GM23338 (cell line): ENCODE data around the gene ME3.

Experiments used
- CREB1 ChIP-seq: fragments of 250-450 bp; sonication (Bioruptor Pico); IDR thresholded peaks from 2 replicates; pipeline ENCODE4 v1.5.0; 2020; ENCODE audit warnings: low read depth, mild to moderate bottlenecking, moderate library complexity
- EZH2 ChIP-seq: fragments of 200-600 bp; sonication (generic); IDR thresholded peaks from one replicate; pipeline ENCODE4 v1.8.0; 2017; ENCODE audit warnings: antibody characterized with exemption, mild to moderate bottlenecking, low read depth; ENCODE audit not compliant: unreplicated experiment
- EZH2phosphoT487 ChIP-seq: fragments of 200-600 bp; sonication (generic); IDR thresholded peaks from one replicate; pipeline ENCODE4 v1.8.1; 2018; ENCODE audit warnings: antibody characterized with exemption; ENCODE audit not compliant: unreplicated experiment
- JUNB ChIP-seq: IDR thresholded peaks from one replicate; pipeline ENCODE4 v1.6.1; 2016; ENCODE audit warnings: antibody characterized with exemption; ENCODE audit not compliant: unreplicated experiment
- NANOG ChIP-seq: IDR thresholded peaks from 2 replicates; pipeline ENCODE4 v1.6.1; 2016; ENCODE audit warnings: antibody characterized with exemption, borderline replicate concordance
- POLR2AphosphoS5 ChIP-seq: IDR thresholded peaks from 2 replicates; pipeline ENCODE4 v1.6.1; 2016; ENCODE audit warnings: antibody characterized with exemption, low read depth
- ZNF114 ChIP-seq: fragments of 250-450 bp; sonication (Bioruptor Pico); IDR thresholded peaks from 2 replicates; pipeline ENCODE4 v1.5.0; 2020; ENCODE audit warnings: mild to moderate bottlenecking, moderate library complexity
- TF ChIP-seq, protein P1 (sequence below), 2 experiments: fragments of 200-600 bp in 1 of 2; sonication (generic) in 1 of 2; conservative IDR thresholded peaks; 2 replicates each; pipeline versions ENCODE4 v1.5.1 to v1.6.1; 2016 to 2017; ENCODE audit warnings: antibody characterized with exemption in 2 of 2, low read depth in 2 of 2, mild to moderate bottlenecking in 2 of 2, moderate library complexity in 1 of 2
- TF ChIP-seq, protein P2 (sequence below): IDR thresholded peaks from one replicate; pipeline ENCODE4 v1.6.1; 2018; ENCODE audit warnings: antibody characterized with exemption; ENCODE audit not compliant: unreplicated experiment
- TF ChIP-seq, protein P3 (sequence below): fragments of 250-450 bp; sonication (Bioruptor Pico); IDR thresholded peaks from 2 replicates; pipeline ENCODE4 v1.5.0; 2020; ENCODE audit warnings: mild to moderate bottlenecking, moderate library complexity

DNA sequence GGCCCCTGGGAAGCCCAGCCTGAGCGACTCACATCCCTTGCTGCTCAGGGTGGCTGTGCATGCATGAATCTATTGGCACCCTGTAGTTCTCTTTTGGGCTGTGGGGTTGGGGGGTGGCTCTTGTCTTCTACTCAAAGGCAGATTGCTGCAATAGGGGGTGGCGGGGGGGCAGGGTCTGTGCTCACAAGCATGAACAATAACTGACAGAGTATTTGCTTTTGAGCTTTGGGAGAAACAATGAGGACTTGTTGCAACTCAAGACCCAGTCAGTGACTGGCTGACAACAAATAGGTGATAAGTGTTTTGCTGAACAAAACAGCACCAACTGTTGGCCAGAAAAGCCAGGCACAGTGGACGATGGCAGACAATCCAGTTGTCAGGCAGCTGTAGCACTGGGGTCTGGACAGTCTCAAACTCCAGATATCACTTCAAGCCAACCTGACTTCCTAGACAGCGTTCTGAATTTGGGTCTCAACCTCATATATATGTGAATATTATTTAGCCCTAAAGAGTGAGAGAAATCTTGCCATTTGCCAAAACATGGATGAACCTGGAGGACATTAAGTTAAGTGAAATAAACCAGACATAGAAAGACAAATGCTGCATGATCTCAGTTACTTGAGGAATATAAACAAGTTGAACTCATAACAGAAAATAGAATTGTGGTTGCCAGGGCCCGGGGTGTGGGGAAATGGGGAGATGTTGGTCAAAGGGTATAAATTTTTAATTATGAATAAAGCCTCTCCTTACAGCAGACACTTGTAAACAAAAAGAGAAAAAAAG is 61.7 kb downstream of the ME3 start:
- TF ChIP-seq, protein P1, sequence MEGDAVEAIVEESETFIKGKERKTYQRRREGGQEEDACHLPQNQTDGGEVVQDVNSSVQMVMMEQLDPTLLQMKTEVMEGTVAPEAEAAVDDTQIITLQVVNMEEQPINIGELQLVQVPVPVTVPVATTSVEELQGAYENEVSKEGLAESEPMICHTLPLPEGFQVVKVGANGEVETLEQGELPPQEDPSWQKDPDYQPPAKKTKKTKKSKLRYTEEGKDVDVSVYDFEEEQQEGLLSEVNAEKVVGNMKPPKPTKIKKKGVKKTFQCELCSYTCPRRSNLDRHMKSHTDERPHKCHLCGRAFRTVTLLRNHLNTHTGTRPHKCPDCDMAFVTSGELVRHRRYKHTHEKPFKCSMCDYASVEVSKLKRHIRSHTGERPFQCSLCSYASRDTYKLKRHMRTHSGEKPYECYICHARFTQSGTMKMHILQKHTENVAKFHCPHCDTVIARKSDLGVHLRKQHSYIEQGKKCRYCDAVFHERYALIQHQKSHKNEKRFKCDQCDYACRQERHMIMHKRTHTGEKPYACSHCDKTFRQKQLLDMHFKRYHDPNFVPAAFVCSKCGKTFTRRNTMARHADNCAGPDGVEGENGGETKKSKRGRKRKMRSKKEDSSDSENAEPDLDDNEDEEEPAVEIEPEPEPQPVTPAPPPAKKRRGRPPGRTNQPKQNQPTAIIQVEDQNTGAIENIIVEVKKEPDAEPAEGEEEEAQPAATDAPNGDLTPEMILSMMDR (conservative IDR thresholded peaks at IDR 0.05; ENCODE audit: low read depth in 2 of 2): no peak
- TF ChIP-seq, protein P2, sequence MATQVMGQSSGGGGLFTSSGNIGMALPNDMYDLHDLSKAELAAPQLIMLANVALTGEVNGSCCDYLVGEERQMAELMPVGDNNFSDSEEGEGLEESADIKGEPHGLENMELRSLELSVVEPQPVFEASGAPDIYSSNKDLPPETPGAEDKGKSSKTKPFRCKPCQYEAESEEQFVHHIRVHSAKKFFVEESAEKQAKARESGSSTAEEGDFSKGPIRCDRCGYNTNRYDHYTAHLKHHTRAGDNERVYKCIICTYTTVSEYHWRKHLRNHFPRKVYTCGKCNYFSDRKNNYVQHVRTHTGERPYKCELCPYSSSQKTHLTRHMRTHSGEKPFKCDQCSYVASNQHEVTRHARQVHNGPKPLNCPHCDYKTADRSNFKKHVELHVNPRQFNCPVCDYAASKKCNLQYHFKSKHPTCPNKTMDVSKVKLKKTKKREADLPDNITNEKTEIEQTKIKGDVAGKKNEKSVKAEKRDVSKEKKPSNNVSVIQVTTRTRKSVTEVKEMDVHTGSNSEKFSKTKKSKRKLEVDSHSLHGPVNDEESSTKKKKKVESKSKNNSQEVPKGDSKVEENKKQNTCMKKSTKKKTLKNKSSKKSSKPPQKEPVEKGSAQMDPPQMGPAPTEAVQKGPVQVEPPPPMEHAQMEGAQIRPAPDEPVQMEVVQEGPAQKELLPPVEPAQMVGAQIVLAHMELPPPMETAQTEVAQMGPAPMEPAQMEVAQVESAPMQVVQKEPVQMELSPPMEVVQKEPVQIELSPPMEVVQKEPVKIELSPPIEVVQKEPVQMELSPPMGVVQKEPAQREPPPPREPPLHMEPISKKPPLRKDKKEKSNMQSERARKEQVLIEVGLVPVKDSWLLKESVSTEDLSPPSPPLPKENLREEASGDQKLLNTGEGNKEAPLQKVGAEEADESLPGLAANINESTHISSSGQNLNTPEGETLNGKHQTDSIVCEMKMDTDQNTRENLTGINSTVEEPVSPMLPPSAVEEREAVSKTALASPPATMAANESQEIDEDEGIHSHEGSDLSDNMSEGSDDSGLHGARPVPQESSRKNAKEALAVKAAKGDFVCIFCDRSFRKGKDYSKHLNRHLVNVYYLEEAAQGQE: no peak
- TF ChIP-seq POLR2AphosphoS5 (no peak), EZH2 (no peak), ZNF114 (CRISPR knock-in tag) (no peak), CREB1 (CRISPR knock-in tag) (no peak), JUNB (no peak), EZH2phosphoT487 (no peak), NANOG (no peak)
- TF ChIP-seq, protein P3, sequence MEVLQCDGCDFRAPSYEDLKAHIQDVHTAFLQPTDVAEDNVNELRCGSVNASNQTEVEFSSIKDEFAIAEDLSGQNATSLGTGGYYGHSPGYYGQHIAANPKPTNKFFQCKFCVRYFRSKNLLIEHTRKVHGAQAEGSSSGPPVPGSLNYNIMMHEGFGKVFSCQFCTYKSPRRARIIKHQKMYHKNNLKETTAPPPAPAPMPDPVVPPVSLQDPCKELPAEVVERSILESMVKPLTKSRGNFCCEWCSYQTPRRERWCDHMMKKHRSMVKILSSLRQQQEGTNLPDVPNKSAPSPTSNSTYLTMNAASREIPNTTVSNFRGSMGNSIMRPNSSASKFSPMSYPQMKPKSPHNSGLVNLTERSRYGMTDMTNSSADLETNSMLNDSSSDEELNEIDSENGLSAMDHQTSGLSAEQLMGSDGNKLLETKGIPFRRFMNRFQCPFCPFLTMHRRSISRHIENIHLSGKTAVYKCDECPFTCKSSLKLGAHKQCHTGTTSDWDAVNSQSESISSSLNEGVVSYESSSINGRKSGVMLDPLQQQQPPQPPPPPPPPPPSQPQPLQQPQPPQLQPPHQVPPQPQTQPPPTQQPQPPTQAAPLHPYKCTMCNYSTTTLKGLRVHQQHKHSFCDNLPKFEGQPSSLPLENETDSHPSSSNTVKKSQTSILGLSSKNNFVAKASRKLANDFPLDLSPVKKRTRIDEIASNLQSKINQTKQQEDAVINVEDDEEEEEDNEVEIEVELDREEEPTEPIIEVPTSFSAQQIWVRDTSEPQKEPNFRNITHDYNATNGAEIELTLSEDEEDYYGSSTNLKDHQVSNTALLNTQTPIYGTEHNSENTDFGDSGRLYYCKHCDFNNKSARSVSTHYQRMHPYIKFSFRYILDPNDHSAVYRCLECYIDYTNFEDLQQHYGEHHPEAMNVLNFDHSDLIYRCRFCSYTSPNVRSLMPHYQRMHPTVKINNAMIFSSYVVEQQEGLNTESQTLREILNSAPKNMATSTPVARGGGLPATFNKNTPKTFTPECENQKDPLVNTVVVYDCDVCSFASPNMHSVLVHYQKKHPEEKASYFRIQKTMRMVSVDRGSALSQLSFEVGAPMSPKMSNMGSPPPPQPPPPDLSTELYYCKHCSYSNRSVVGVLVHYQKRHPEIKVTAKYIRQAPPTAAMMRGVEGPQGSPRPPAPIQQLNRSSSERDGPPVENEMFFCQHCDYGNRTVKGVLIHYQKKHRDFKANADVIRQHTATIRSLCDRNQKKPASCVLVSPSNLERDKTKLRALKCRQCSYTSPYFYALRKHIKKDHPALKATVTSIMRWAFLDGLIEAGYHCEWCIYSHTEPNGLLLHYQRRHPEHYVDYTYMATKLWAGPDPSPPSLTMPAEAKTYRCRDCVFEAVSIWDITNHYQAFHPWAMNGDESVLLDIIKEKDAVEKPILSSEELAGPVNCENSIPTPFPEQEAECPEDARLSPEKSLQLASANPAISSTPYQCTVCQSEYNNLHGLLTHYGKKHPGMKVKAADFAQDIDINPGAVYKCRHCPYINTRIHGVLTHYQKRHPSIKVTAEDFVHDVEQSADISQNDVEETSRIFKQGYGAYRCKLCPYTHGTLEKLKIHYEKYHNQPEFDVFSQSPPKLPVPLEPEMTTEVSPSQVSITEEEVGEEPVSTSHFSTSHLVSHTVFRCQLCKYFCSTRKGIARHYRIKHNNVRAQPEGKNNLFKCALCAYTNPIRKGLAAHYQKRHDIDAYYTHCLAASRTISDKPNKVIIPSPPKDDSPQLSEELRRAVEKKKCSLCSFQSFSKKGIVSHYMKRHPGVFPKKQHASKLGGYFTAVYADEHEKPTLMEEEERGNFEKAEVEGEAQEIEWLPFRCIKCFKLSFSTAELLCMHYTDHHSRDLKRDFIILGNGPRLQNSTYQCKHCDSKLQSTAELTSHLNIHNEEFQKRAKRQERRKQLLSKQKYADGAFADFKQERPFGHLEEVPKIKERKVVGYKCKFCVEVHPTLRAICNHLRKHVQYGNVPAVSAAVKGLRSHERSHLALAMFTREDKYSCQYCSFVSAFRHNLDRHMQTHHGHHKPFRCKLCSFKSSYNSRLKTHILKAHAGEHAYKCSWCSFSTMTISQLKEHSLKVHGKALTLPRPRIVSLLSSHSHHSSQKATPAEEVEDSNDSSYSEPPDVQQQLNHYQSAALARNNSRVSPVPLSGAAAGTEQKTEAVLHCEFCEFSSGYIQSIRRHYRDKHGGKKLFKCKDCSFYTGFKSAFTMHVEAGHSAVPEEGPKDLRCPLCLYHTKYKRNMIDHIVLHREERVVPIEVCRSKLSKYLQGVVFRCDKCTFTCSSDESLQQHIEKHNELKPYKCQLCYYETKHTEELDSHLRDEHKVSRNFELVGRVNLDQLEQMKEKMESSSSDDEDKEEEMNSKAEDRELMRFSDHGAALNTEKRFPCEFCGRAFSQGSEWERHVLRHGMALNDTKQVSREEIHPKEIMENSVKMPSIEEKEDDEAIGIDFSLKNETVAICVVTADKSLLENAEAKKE (CRISPR knock-in tag): no peak
